PC-3 (cell line): ENCODE measurements around the gene EFNB1. TPM values are rescaled to one million over a fixed set of nuclear protein-coding genes. Genes with fewer than 3 reads are reported as not detected.

Source experiments
- ATAC-seq: fragments of 200-7000 bp; cut with Tn5 transposase; 2 replicates; pipeline ENCODE4 v1.9.1; 2020; ENCODE audit warnings: mild to moderate bottlenecking, moderate library complexity
- BruUV-seq: library from RNA; stranded (reverse); fragments of 400-500 nt; replicated peaks from 2 replicates; lab custom pipeline; 2021; lab: Mats Ljungman, UMichigan
- CTCF ChIA-PET: fragments of 300-600 bp; sonication (Branson Sonifier 250); formaldehyde crosslinking; loops from one replicate; lab custom pipeline; 2022; ENCODE audit warnings: antibody characterized with exemption; lab: Charles Lee
- POLR2A ChIA-PET: fragments of 300-600 bp; sonication (Branson Sonifier 250); formaldehyde crosslinking; loops from one replicate; lab custom pipeline; 2022; ENCODE audit warnings: antibody characterized with exemption; ENCODE audit not compliant: unreplicated experiment; lab: Charles Lee
- DNase-seq: peaks from one replicate; pipeline ENCODE4 v3.0.0-alpha.2; 2015
- H2AFZ ChIP-seq: fragments of 300-600 bp; sonication (generic); 2 replicates; pipeline ENCODE4 v1.6.0; 2016; ENCODE audit warnings: antibody characterized with exemption, low read length
- H3F3A ChIP-seq: fragments of 300-600 bp; sonication (generic); one replicate; pipeline ENCODE4 v1.6.0; 2017; ENCODE audit warnings: antibody characterized with exemption, low read length, control low read depth, mild to moderate bottlenecking; ENCODE audit not compliant: unreplicated experiment
- H3K27ac ChIP-seq: fragments of 300-600 bp; sonication (generic); 2 replicates; pipeline ENCODE4 v1.5.1; 2016; ENCODE audit warnings: mild to moderate bottlenecking, low read length
- H3K27me3 ChIP-seq: fragments of 300-600 bp; sonication (generic); 2 replicates; pipeline ENCODE4 v1.6.1; 2016; ENCODE audit warnings: low read length, mixed read lengths
- H3K36me3 ChIP-seq: fragments of 300-600 bp; sonication (generic); 2 replicates; pipeline ENCODE4 v1.6.1; 2016; ENCODE audit warnings: low read depth, mixed run types, low read length, mixed read lengths
- H3K4me1 ChIP-seq: fragments of 300-600 bp; sonication (generic); 2 replicates; pipeline ENCODE4 v1.5.1; 2016; ENCODE audit warnings: low read length; ENCODE audit not compliant: insufficient read depth
- H3K4me2 ChIP-seq: fragments of 300-600 bp; sonication (generic); 2 replicates; pipeline ENCODE4 v1.6.0; 2016; ENCODE audit warnings: low read length
- H3K4me3 ChIP-seq: fragments of 300-600 bp; sonication (generic); 2 replicates; pipeline ENCODE4 v1.5.1; 2016; ENCODE audit warnings: mild to moderate bottlenecking, low read length, mixed read lengths
- H3K79me2 ChIP-seq: fragments of 300-600 bp; sonication (generic); 2 replicates; pipeline ENCODE4 v1.6.1; 2017; ENCODE audit warnings: low read length, mixed read lengths
- H3K9ac ChIP-seq: fragments of 300-600 bp; sonication (generic); 2 replicates; pipeline ENCODE4 v1.6.0; 2016; ENCODE audit warnings: mild to moderate bottlenecking, low read length
- H3K9me2 ChIP-seq: fragments of 300-600 bp; sonication (generic); replicated peaks from 2 replicates; pipeline ENCODE4 v1.6.1; 2016; ENCODE audit warnings: mixed run types, low read length, mixed read lengths
- H3K9me3 ChIP-seq: fragments of 300-600 bp; sonication (generic); 2 replicates; pipeline ENCODE4 v1.6.1; 2016; ENCODE audit warnings: low read length, mixed read lengths
- H4K20me1 ChIP-seq: fragments of 300-600 bp; sonication (generic); 2 replicates; pipeline ENCODE4 v1.6.1; 2016; ENCODE audit warnings: low read length, mixed read lengths
- CTCF ChIP-seq: fragments of 300-600 bp; sonication (generic); conservative IDR thresholded peaks from 2 replicates; pipeline ENCODE4 v1.5.1; 2017; ENCODE audit warnings: antibody characterized with exemption, low read depth, mild to moderate bottlenecking, low read length
- EZH2 ChIP-seq: fragments of 300-600 bp; sonication (generic); IDR thresholded peaks from one replicate; pipeline ENCODE4 v1.6.1; 2017; ENCODE audit warnings: antibody characterized with exemption, mild to moderate bottlenecking, low read length; ENCODE audit not compliant: unreplicated experiment
- EZH2phosphoT487 ChIP-seq: fragments of 300-600 bp; sonication (generic); IDR thresholded peaks from 2 replicates; pipeline ENCODE4 v1.6.1; 2018; ENCODE audit warnings: mild to moderate bottlenecking, antibody characterized with exemption, low read length, borderline replicate concordance
- intact Hi-C: fragments of 100-400 bp; cut with micrococcal nuclease; formaldehyde crosslinking; loops from 2 replicates; pipeline ENCODE4 v1.9.0; 2023
- total RNA-seq: library from RNA; depleted of rRNA; stranded (reverse); fragments of >200 nt; gene quantifications from 2 replicates; pipeline ENCODE4 v1.2.3, GENCODE V29; 2014

EFNB1 gene
- total RNA-seq, 1 experiment from 2014 or later = 102 TPM

GRCh38 chrX:68880846-68881552 is 52.2 kb downstream of the EFNB1 start:
- DNase-seq = no peak
- no peak overlapping the region for H3K27ac ChIP-seq
- no peaks in the 10 kb centered on the region for H3K9me2 ChIP-seq
- CTCF ChIA-PET = no interaction called here
- no peak overlapping the region for H2AFZ ChIP-seq
- no peak overlapping the region for H3K9ac ChIP-seq
- H3K27me3 ChIP-seq = no peaks in the 10 kb centered on the region
- H3K9me3 ChIP-seq = no peaks in the 10 kb centered on the region
- no peaks in the 10 kb centered on the region for H3F3A ChIP-seq
- H3K36me3 ChIP-seq = no peaks in the 10 kb centered on the region
- intact Hi-C loops = no loop called here
- H3K4me2 ChIP-seq = no peak overlapping the region
- no peak for TF ChIP-seq EZH2phosphoT487
- H3K4me3 ChIP-seq = no peak overlapping the region
- POLR2A ChIA-PET = no interaction called here
- H3K4me1 ChIP-seq = no peaks in the 10 kb centered on the region
- H4K20me1 ChIP-seq = no peaks in the 10 kb centered on the region
- no peaks in the 10 kb centered on the region for H3K79me2 ChIP-seq
- BruUV-seq = no TSS peak
- no peak for ATAC-seq

- intact Hi-C loops = no loop called here
- no peak for ATAC-seq
- POLR2A ChIA-PET = no interaction called here
Measured at GRCh38 chrX:68881911-68882310, 53.1 kb downstream of the EFNB1 start.

GRCh38 chrX:68883800-68884199 is 55.0 kb downstream of the EFNB1 start:
- Histone ChIP-seq H2AFZ (no peak overlapping the region), H3K4me3 (no peak overlapping the region), H4K20me1 (no peaks in the 10 kb centered on the region), H3F3A (no peaks in the 10 kb centered on the region), H3K79me2 (no peaks in the 10 kb centered on the region), H3K4me1 (no peaks in the 10 kb centered on the region), H3K27ac (no peak overlapping the region), H3K4me2 (no peak overlapping the region), H3K27me3 (no peaks in the 10 kb centered on the region), H3K9ac (no peak overlapping the region), H3K36me3 (no peaks in the 10 kb centered on the region), H3K9me2 (no peaks in the 10 kb centered on the region), H3K9me3 (no peaks in the 10 kb centered on the region)
- intact Hi-C loops = no loop called here
- TF ChIP-seq EZH2 (no peak), CTCF (no peak), EZH2phosphoT487 (no peak)
- POLR2A ChIA-PET = no interaction called here
- no TSS peak for BruUV-seq
- CTCF ChIA-PET = interaction anchor here (0.6 kb wide), 1 partner anchor 148 kb away, joined by 3 read pairs; no protein-coding TSS in a partner anchor
- DNase-seq (no peak), ATAC-seq (no peak)

More at GRCh38 chrX:68881911-68882310, 53.1 kb downstream of the EFNB1 start:
- no peak overlapping the region for H3K27ac ChIP-seq
- no peaks in the 10 kb centered on the region for H3K9me2 ChIP-seq
- no TSS peak for BruUV-seq
- no peaks in the 10 kb centered on the region for H4K20me1 ChIP-seq
- H3K36me3 ChIP-seq = no peaks in the 10 kb centered on the region
- TF ChIP-seq CTCF = no peak
- no peak for TF ChIP-seq EZH2
- TF ChIP-seq EZH2phosphoT487 = no peak
- no peaks in the 10 kb centered on the region for H3F3A ChIP-seq
- no peak overlapping the region for H3K4me3 ChIP-seq
- H3K27me3 ChIP-seq = no peaks in the 10 kb centered on the region
- H3K4me2 ChIP-seq = no peak overlapping the region
- H3K79me2 ChIP-seq = no peaks in the 10 kb centered on the region
- no peak overlapping the region for H2AFZ ChIP-seq
- H3K4me1 ChIP-seq = no peaks in the 10 kb centered on the region
- H3K9ac ChIP-seq = no peak overlapping the region
- no peaks in the 10 kb centered on the region for H3K9me3 ChIP-seq
- CTCF ChIA-PET = no interaction called here
- no peak for DNase-seq
